Astrocyte of the hippocampus (primary cell): Measurements from ENCODE around the gene CATSPERE.
A peak's percentile ranks its signal among the peaks of the same experiment; 100 is the strongest.
"Not testable (repeated sequence)": the region's sequence is repeated elsewhere in the genome, so short reads cannot be mapped to it uniquely, and the experiment has no call there.

ENCODE experiments used
- DNase-seq: peaks from one replicate; pipeline ENCODE4 v3.0.0; 2011; ENCODE audit warnings: low read depth, low spot score

Gene CATSPERE

DNA sequence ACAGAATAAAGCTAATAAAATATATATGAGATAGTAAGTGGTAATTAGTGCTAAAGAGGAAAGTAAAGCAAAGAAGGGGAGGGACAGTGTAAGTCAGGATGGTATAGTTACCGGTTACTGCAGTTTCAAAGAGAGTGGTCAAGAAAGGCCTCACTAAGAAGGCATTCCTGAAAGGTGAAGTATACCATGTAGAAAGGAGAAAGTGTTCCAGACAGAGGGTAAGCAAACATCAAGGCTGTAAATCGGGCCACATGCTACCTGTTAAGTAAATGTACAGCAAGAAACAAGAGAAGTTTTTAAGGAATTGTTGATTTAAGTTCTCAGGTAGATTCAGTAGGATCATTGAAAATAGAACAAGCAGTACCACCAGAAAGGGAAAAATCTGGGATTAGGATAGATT lies 201.5 kb downstream of the CATSPERE start:
- no peak for DNase-seq

DNA sequence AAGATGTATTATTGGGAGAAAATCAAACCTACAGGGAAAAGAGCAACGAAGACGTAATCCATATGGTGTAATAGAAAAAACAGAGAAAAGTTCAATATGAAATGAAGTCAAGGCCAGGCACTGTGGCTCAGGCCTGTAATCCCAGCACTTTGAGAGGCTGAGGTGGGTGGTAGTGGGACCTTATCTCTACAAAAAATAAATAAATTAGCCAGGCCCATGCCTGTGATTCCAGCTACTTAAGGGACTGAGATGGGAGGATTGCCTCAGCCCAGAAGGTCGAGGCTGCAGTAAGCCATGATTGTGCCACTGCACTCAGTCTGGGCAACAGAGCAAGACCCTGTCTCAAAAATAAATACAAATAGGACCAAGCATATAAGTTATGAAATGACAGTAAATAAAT lies 203.3 kb downstream of the CATSPERE start:
- DNase-seq: no peak

DNA sequence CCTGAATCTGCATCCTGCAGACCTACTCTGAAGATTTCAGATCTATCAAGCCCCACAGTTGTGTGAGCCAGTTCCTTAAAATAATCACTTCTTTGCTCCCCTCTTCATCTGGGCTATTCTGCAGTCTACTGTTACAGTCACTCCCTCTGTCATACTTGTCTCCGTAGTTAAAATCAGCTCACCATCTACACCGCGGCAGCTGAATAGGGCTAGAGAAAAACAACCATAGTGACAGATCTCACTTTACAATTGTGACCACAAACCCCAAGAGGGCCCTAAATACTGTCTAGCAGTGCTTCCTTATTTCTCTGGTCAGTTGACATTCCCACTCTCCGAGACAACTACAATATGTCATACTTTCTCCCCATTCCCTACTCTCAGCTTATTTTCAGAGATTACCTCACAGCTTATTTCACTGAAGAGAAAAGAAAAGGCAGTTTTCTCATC lies 204.7 kb downstream of the CATSPERE start:
- peak; percentile 35 for DNase-seq

DNA sequence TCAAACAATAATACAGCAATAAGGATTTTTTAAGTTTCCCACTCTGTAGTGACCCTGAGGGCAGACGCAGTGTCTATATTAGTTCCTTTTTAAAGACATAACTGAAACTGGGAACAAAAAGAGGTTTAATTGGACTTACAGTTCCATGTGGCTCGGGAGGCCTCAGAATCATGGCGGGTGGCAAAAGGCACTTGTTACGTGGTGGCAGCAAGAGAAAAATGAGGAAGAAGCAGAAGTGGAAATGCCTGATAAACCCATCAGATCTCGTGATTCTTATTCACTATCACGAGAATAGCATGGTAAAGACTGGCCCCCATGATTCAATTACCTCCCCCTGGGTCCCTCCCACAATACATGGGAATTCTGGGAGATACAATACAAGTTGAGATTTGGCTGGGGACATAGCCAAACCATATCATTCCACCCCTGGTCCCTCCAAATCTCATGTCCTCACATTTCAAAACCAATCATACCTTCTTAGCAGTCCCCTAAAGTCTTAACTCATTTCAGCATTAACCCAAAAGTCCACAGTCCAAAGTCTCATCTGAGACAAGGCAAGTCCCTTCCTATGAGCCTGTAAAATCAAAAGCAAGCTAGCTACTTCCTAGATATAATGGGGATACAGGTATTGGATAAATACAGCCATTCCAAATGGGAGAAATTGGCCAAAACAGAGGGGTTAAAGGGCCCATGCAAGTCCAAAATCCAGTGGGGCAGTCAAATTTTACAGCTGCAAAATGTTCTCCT lies 205.8 kb downstream of the CATSPERE start:
- not testable (repeated sequence) for DNase-seq

DNA sequence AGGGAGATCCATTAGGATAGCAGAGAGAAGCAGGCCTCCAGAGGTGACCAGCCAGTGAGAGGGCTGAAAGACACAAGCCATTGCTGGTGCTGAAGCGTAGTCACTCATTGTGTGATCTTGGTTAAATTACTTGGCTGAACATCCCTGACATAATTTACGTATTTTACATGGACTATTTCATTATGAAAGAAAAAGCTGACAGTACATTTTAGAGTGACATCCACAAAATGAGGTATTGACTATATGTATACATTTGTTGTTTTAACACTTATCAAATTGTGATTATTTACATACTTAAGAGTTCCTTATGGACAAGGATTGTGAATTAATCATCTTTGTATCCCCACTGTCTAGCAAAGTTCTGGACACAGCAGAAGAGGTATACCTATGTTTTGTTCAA lies 206.7 kb downstream of the CATSPERE start:
- no peak for DNase-seq

DNA sequence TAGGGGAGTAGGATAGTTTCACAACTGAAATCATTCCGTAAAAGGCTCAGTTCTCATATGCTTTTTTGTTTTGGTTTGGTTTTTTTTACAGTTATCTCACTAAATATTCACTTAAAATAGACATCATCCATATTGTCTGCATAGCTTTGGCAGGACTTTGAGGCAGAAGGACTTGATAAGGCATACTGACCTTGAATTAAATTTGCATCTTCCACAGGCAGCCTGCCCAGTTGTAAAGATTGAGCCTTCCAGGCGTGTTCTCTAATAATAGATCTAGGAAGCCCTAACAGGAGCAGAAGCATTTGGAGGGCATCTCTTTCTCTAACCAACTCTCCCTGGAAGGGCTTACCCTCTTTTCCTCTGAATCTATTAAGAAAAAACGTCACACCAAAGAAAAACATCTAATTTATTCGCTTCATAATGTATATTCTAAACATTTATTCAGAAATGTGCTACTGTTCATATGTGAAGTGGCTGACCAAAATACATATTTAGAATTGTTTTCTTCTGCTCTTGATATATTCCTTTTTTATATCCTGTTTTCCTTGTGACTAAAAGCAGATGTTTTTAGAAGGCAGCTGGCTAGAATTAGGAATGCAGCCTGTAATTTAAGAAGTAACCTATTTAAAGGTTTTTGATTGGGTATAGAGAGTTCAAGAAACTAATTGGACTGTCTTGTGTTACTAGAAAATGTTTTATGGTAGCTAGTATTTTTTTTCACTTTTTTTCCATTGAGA lies 212.0 kb downstream of the CATSPERE start:
- DNase-seq: no peak

DNA sequence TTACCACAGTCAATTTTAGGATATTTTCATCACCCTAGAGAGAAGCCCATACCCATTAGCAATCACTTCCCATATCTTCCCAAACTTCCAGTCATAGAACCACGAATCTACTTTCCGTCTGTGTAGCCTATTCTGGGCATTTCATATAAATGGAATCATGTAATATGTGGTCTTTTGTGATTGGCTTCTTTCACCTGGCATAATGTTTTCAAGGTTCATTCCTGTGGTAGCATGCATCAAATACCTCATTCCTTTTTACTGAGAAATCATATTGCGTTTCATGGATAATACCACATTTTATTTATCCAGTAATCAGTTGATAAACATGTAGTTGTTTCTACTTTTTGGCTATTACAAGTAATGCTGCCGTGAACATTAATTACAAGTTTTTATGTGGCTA lies 213.4 kb downstream of the CATSPERE start:
- DNase-seq: peak; percentile 65

DNA sequence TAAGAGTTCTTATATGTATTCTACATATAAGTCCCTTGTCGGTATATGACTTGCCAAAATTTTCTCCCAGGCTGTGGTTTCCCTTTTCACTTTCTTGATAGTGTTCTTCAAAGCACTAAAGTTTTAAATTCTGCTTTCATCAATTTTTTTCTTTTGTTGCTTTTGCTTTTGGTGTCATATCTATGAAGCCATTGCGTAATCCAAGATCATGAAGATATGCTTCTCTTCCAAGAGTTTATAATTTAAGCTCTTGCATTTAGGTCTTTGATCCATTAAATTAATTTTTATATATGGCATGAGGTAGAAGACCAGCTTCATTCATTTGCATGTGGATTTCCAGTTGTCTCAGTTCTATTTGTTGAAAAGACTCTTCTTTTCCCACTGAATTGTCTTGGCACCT lies 214.1 kb downstream of the CATSPERE start:
- no peak for DNase-seq

DNA sequence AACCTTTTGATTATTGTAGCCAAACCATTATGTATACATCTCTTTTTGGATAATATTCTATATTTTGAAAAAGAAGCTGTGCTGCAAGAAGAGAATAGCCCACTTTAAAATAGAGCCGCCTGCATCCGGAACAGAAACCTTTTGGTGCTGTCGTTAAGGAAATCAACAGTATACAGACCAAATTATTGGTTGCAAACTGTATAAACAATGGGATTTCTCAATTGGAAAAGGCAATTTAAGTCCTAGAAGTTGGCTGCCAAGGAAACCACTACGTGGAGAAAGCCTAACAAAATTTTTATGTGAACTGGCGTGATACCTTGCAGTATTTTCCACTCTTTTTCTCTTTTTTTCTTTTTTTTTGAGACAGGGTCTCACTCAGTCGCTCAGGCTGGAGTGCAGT lies 217.6 kb downstream of the CATSPERE start:
- DNase-seq: no peak

DNA sequence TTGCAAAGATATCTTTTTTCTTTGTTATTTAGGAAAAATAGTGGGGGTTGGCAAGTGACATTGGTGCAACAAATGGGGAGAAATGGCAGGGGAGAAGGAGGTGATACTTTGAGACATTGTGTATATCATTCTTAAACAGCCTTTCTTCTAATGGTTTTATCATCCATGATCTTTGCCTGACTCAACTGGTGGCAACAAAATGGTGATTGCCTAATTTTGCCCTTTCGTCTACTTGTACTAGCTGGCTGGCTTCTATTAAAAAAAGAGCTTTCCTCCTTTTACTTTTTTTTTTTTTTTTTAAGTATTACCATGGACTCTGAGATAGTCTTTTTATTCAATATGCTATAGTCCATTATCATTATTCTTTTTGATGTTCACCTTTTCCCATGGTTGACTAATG lies 219.6 kb downstream of the CATSPERE start:
- DNase-seq: no peak

DNA sequence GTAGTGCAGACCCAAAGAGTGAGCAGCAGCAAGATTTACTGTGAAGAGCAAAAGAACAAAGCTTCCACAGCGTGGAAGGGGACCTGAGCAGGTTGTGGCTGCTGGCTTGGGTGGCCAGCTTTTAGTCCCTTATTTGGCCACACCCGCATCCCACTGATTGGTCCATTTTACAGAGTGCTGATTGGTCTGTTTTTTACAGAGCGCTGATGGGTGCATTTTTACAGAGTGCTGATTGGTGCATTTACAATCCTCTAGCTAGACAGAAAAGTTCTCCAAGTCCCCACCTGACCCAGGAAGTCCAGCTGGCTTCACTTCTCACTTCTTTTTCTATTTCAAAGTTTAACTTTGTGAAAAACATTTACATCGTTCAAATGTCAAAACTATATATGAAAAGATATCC lies 221.0 kb downstream of the CATSPERE start:
- not testable (repeated sequence) for DNase-seq
